Measurements from ENCODE around the gene TEX2.
"Not testable (repeated sequence)": the region's sequence is repeated elsewhere in the genome, so short reads cannot be mapped to it uniquely, and the experiment has no call there.

Gene TEX2

DNA sequence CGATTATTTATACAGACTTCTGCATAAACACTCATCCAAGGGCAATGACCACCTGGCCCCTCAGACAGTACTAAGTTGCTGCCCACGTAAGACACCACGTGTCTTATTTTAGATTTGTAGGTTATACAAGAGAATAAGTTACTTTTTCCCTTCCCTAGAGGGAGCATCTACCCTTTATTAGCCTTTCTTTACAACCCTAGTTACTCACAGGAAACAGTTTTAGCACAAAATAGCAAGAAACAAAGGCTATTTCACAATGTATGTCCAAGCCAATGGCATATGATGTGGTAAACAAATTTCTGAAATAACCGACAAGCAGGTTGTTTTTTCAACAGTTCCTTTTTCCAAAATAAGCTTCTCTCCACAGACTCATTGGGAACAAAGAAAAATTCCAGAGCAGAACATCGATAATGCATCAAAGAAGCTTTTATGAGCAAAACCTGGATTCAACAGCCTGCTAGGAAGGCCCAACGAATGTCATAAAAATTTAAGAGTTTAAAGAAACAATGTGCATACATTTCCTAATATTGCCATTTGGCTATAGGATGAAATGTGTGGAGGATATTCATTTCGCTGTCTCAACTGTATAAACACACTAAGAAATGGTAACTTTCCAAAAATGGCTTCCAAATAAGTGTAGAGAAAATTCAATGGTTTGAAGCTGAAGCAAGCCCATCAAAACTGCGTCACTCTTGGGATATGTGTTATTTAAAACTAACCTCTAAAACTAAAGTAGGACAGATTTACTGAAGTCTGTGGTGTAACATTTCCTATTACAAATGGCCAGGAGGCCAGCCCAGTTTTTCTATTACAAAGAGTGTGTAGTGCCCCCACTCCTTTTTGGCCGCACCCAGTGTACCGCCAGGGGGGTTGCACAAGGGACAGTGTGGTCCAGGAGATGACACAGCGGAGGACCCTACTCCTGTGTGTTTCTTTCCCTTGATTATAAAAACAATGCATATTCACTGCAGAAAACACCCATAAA lies 82.7 kb downstream of the TEX2 start:
- DNase-seq (ENCODE audit: low read depth) = no peak

DNA sequence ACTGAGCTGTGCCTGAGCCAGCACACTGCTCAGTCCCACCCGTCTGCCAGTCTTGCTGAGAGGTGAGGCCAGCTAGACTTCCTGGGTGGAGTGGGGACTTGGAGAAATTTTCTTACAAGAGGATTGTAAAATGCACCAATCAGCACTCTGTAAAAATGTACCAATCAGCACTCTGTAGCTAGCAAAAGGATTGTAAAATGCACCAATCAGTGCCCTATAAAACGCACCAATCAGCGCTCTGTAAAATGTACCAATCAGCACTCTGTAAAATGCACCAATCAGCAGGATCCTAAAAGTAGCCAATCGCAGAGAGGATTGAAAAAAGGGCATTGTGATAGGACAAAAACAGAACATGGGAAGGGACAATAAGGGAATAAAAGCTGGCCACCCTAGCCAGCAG lies 84.0 kb downstream of the TEX2 start:
- not testable (repeated sequence) for DNase-seq (ENCODE audit: low read depth)

DNA sequence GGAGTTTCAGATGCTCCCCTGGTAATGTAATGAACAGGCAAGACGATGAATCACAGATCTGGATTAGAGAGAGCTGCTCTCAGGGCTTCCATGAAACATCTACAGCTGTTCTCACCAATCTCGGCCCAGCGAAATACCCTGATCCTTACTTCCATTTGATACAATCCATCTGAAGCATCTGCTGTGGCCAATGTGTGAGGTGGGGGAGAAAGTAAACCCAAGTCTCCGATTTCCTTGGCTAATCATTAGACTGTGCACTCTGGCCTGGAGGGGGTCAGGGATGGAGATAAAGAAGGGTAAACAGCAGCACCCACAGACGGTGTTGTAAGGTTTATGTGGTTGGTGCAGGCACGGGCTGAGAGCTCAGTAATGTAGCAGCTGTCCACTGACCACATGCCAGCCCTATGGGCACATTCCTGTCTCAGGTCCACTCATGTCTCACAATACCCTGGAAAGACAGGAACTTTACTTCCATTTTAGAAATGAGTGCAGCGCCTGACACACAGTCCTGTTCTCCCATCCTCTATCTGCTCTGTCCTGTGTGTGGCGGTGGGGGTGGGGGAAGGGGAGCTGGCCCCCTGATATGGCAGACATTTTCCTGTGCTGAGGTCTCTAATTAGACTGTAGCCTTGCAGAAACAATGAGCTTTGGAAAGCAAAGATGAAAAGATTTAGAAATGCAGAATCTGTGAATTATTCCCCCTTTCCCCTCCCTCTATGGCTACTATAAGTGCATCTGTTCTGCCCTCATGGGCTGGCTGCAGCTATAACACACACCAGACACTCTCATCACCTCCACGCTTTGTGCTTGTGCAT lies 84.8 kb downstream of the TEX2 start:
- no peak for DNase-seq (ENCODE audit: low read depth)

DNA sequence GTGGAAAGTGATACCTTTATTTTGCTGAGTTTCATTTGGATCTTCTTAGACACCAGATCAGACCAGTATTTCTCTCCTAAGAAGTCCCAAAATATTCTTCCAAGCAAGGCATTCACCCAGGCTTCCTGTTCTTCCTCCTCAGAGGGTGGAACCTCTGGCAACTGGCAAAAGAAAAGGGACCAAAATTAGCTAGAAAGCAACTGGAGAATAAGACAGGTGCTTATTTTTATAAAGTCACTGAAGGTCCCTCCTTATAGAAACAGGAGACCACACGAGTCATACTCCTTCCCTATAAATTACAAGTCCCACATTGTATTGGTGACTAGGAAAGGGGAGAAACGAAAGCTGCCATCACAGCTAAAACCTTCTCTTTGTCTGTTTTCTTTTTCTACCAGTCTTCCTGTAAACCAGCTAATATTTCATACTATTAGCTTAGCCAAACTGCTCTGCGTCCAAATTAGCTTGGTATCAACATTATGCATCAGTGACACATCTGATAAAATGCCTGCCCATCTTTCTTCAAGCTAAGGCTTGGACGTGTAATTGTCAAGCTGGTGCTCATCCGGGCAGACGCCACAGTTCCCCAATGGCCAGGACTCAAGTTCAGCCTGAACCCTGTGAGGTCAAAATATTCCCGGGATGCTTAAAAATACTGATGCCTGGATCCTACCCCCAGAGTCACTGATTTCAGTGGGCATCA lies 85.6 kb downstream of the TEX2 start:
- DNase-seq (ENCODE audit: low read depth) = no peak

DNA sequence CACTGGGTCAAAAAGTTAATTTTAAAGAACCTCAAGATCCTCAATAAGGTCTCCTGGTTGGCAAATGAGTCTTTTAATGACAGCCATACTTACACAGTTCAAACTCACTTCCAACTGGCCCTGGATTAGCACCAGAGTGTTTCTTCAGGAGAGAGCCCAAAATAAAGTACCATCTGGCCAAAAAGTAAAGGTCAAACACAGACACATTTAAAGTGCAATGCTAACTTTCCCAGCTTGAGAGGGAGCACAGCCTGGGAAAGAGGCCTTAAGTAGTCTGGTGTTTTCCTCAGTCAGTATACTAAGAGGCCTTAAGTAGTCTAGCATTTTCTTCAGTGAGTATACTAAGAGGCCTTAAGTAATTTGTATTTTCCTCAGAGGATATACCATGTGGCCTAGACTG lies 86.5 kb downstream of the TEX2 start:
- no peak for DNase-seq (ENCODE audit: low read depth)

DNA sequence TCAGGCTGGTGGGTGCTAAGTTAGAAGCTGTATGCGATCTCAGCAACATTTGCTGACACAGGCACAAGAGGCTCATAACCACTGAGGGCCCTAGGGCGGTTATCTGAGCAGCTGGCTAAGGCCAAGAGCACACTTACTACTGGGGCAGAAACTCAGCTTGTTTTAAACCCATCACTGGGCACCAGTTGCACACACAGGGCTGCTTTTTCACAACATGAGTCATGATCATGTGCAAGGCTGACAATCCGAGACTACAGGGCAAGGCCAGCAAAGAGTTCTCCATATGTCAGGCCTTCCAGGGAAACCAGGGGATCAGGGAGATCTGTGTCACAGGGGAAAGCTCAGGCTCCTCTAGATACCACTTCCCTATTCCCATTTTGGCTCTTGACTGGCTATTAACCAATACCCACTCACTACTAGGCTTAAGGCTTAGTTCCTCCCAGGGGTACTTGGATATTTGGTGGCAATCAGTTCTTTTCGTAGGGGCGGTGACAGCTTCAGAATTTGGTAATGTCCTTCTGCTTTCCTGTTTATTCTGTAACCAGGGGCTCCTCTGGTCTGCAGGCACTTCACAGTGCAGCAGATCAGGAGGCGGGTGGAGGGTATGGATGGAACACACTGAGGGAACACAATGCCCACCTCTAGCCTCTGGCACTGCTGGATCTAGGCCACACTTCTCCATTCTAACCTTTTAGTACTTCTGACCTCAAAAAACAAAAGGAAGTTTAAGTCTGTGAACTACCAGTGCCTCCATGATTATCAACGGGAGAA lies 88.2 kb downstream of the TEX2 start:
- no peak for DNase-seq (ENCODE audit: low read depth)

DNA sequence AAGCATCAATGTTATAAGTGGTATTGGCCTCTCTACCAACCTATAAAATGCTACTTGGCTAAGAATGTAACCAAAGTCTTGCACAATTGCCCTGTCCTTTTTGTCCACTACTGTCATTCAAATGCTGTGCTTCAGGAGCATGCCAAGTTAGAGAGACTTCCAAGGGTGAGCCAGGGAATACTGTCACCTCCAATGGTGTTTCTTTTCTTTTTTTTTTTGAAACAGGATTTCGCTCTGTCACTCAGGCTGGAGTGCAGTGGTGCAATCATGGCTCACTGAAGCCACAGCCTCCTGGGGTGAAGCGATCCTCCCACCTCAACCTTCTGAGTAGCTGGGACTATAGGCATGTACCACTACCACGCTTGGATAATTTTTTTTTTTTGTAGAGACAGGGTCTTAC lies 89.4 kb downstream of the TEX2 start:
- no peak for DNase-seq (ENCODE audit: low read depth)

DNA sequence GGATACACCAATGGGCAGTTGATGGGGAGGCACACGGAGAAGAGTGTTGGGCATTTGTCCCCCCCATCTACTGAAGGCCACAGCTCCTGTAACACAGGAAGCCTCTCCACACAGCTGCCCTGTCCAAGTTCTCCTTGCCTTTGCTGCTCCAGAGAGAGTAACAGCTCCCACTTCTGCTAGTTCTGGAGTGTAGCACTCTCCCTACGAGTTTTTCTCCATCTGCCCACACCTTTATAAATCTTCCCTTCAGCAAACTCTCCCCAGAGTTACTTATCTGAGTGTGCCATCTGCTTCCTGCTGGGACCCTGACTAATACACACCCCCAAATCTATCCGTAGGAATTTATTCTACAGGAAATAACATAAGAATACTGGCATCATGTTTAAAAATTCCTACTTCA lies 90.5 kb downstream of the TEX2 start:
- no peak for DNase-seq (ENCODE audit: low read depth)

DNA sequence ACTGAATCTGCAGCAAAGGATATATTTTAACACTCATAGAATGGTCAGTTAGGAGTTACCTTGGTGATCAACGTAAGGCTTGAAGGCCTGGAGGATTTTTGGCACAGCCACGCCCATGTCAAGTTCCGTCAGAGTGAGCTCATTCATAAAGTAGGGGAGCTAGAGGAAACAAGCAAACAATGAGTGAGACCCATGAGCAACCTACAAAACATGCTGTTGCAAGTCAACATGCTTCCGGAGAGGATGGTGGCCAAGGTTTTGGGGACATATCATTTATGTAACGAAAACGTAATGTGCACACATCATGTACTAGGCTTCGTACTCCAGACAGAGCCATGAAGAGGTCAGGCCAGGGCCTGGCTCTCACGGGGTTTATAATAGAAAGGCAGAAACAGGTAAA lies 92.0 kb downstream of the TEX2 start:
- no peak for DNase-seq (ENCODE audit: low read depth)

DNA sequence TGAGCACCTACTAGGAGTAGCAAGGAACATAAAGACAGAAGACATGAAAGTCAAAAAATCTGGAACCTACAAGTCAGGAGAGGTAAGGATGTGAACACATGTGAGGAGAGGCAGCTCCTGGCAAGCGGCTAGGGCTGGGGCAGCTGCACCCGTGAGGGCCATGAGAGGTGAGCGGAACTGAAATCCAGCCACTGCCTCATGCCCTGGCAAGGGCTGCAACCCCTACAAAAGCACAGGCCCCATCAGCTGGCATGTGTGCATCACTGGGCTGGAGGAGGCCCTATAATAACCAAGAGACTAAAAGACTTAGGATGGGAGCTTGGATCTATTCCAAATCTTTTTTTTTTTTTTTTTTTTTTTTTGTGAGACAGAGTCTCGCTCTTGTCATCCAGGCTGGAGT lies 92.8 kb downstream of the TEX2 start:
- DNase-seq (ENCODE audit: low read depth) = no peak

DNA sequence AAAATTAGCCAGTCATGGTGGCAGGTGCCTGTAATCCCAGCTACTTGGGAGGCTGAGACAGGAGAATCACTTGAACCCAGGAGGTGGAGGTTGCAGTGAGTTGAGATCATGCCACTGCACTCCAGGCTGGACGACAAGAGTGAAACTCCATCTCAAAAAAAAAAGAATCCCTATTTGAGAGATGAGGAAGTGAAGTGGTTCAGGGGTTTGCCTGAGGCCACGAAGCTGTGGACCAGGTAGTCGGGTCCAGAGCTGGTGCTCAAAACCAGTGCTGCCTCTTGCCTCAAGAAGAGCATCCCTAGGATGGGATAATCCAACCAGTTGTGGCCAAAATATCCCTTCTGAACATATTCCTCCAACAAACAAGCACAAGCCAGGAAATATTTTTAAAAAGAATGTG lies 95.4 kb downstream of the TEX2 start:
- DNase-seq (ENCODE audit: low read depth) = not testable (repeated sequence)

DNA sequence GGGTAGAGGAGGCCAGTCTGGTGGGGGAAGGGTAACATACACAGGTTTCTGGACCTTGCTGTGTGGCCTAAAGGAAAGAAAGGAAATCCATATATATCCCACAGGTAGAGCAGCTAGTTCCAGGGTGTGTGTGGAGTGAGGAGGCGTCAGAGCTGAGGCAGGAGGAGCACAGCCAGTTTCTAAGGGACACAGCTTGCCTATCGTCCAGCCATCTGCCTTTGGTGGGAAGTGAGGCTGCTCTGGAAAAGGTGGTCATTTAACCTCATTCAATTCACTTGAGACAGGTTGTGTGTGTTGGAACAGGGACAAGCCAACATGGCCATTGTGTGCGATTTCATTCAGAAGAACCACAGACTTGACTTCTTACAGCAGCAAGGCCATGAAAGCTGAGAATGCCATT lies 96.2 kb downstream of the TEX2 start:
- no peak for DNase-seq (ENCODE audit: low read depth)

DNA sequence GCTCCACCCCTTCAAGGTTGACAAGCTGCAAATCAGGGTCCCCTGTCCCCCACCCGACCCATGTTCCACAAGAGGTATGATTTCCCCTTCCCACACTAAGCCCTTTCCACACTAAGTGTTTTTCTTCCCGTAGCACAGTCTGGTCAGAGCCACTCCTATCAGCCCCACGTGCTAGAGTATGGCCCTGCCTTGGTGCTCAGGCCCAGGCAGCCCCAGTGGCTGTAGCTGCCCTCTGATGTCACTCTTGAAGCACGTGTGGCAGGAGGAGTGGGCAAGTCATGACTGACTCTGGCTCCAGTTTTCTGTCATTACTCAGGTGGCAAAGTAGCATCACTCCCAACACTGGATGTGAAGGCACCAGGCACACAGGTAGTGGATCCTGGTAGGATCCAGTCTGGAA lies 97.7 kb downstream of the TEX2 start:
- no peak for DNase-seq (ENCODE audit: low read depth)

DNA sequence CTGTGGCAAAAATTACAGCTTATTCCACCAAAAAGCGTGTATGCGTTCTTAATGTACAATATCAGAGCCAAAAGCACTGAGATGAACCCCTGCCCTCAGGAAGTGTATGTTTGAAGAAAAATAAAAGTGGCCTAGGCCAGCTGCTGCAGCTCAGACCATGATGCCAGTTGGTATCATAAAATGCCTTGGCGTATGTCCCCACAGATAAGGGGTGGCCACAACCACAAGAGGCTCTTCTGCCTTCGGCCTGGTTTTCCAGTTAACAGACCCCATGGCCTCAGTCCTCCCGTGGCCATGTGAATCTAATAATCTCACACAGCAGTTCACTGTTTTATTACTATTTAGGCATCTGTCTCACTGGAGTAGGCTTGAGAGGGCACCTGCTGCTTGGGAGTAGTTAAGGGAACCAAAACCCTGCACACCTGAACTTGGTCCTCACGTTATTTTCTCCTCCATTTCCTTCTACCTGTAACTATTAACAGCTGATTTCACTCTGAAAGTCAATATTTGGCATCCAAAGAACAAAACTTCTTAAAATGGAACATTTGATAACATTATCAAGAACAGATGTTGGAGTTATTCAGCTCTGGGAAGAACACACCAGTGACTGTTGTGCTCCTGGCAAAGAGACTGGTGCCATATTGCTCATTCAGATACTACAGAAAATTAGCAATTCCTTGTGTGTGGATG lies 98.3 kb downstream of the TEX2 start:
- no peak for DNase-seq (ENCODE audit: low read depth)

DNA sequence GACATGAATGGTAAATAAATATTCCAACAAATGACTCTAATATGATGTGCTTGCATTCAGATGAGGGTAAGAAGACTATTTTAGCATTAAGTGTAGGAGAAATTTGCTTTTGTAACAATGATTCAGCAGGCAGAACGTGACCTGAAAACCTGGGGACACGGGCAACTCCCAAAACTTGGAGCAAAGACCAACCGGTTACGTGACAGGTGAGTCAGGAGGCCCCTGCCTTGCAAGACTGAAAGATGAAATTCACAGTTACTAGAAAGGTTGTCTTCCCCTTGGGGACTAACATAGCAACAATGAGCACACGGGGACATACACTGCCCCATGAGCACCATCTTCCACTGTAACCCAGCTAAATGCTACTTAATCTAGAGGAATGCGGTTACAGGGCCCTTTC lies 99.6 kb downstream of the TEX2 start:
- no peak for DNase-seq (ENCODE audit: low read depth)

DNA sequence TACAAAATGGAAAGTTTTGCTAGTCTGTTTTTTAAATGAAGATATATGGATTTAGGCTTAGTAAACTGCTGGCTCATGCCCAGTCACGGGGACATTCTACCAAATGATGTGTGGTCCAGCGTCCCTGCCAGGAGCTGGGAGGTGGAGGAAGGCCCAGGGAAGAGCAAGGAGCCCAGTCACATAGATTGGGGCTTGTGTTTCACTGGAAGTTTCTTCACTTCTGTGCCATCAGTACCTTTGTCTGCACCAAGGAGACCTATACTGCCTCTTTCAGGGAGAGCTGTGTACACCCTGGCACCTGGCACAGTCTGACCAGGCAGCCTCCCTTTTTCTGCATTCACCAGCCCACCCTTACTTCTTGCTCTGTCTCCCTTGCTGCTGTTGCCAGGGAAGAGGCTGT lies 100.5 kb downstream of the TEX2 start:
- no peak for DNase-seq (ENCODE audit: low read depth)

DNA sequence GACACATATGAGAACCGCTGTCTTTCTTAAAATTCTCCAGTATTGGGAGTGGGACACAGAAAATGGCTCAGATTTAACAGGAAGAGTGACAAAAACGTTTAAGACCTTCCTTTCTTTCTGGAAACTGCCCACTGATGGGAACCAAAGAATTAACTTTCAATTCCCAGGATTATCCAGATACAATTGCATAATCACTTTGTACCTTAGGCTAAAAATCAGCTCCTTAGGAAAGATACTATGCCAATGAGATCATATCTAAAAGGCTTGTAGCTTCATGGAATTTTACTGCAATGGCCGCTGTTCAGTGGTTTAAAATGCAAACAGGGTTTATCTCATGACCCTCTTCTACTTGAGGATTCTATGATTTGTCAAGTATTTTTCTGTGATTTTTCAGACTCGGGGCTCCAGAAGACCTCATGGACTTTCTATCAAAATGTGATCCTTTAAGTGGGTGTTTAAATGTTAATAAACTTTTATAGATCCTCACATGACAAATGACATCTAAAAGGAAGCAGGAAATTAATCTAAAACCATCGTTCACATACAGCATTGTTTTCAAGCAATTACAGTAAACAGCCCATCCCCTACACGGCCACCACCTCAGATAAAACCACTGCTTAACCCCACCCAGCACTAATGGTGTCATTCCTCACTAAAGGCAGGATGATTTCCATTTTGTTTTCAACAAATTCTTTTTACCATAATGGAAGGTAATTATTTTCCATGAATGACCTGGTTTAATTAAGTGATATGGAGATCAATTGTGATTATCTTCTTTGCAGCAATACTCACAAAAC lies 101.5 kb downstream of the TEX2 start:
- no peak for DNase-seq (ENCODE audit: low read depth)

DNA sequence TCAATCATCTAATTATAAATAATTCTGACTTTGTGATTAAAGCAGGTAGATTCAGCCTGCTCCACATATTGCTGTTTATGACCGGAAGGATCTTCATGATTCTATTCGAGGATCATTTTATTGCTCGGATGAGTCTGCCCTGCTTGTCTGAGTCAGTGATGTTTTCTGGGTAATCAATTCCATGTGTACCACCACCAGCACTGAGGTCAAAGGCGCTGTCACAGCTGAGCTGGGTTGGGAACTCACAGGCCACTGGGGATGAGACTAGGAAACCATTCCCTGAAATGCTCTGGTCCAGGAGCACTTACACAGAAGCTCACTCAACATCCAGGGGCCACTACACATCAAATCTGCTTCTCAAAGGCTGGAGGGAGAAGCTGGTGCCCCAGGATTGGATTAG lies 102.7 kb downstream of the TEX2 start:
- DNase-seq (ENCODE audit: low read depth) = no peak

DNA sequence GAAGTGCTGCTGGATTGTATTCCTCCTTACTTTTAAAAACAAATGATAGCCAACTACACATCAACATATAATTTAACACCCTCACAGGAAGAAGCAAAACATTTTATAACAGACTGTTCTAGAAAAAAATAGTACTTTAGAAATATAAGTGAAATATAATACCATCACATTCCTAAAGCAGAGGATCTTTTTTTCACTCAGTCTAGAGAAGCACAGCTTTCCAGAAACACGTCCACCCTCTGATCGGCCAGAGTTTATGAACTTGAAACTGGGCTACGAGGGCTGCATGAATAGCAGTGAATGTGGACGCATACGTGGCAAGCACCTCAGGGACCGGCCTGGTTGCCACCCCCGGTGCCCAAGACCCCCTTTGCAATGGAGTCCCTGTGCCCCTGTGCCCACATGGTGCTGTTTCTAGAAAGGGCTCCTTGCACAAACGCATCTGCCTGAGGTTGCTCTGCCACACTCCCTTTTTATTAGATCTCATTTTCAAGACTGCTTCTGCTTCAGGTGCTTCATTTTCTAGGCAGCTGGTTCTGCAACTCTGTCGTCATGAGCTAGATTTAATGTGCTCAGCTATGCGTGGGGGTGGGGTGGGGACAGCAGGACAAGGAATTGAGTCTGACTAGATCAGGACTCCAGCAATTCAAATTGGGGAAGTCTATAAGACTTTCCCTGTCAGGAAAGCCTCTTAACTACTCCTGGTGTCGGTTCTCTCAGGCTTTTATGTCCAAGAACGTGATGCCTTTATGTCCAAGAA lies 104.0 kb downstream of the TEX2 start:
- no peak for DNase-seq (ENCODE audit: low read depth)

DNA sequence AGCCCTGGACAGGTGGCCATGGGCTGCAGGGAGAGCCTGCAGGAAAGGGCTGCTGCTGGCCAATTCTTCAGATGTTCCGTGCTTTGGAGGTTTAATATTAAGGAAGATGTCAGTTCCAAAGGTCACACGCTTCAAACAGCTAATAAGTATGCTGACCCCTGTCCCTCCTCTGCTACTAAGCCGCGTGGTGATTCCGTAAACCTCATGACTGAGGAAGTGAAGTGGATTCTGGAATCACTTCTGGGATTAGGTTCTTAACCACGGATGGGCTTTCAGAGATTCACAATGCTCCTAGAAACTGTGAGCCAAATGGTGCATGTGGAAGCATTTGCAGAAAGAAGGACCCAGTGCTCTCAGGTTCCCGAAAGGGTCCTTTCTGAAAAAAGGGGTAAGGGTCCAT lies 104.7 kb downstream of the TEX2 start:
- DNase-seq (ENCODE audit: low read depth) = no peak
